ENCODE data around the gene DISC1.

DNA sequence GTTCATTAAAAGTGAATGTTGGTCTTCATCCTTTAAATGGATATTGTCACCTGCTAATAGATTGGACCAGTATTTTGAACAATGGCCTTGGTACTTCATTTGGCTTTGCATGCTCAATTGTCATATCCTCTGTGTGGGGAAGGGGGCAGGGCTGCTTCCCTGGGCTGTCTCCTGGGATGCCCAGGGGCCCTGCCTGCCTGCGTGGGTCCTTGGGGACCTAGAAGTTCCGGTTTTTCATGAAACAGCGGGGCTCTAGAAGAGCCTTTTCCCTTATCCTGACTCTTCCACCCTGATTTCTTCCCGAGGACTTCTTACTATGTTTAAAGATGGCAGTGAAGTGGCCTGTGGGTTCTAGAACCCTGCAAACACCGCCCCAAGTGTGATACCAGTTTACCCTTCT lies 97.5 kb downstream of the DISC1 start:
- TF ChIP-seq BHLHE40 (IDR thresholded peaks at IDR 0.05; ENCODE audit: borderline replicate concordance) (no peak), SP1 (IDR thresholded peaks at IDR 0.05) (no peak), ARNT (IDR thresholded peaks at IDR 0.05) (no peak), LEF1 (IDR thresholded peaks at IDR 0.05; ENCODE audit: borderline replicate concordance) (no peak), ELF4 (IDR thresholded peaks at IDR 0.05) (no peak)
- TF ChIP-seq, protein P1, sequence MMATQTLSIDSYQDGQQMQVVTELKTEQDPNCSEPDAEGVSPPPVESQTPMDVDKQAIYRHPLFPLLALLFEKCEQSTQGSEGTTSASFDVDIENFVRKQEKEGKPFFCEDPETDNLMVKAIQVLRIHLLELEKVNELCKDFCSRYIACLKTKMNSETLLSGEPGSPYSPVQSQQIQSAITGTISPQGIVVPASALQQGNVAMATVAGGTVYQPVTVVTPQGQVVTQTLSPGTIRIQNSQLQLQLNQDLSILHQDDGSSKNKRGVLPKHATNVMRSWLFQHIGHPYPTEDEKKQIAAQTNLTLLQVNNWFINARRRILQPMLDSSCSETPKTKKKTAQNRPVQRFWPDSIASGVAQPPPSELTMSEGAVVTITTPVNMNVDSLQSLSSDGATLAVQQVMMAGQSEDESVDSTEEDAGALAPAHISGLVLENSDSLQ (IDR thresholded peaks at IDR 0.05) = no peak
